Stimulated activated effector memory CD8-positive, alpha-beta T cell treated with anti-CD3 and anti-CD28 coated beads, Interleukin-12 subunit alpha, Interleukin-12 subunit beta, amount 100 ng/mL, for 72 hours (primary cell): ENCODE data around the gene ZNF655.
A peak's percentile ranks its signal among the peaks of the same experiment; 100 is the strongest.
"Not testable (repeated sequence)": the region's sequence is repeated elsewhere in the genome, so short reads cannot be mapped to it uniquely, and the experiment has no call there.

Experiments used
- ATAC-seq: fragments of 150-1000 bp; cut with Tn5 transposase; 2 replicates; pipeline ENCODE4 v1.10.0; 2021
- DNase-seq, 2 donors: peaks; one replicate each; pipeline ENCODE4 v3.0.0; 2021 to 2022; ENCODE audit warnings: low spot score in 2 of 2
- H3K27ac Mint-ChIP-seq: one replicate; pipeline ENCODE4 v1.8.0; 2022; ENCODE audit warnings: mild to moderate bottlenecking, mixed read lengths
- H3K36me3 Mint-ChIP-seq: one replicate; pipeline ENCODE4 v1.8.0; 2022; ENCODE audit warnings: mild to moderate bottlenecking, mixed read lengths
- H3K4me1 Mint-ChIP-seq: one replicate; pipeline ENCODE4 v1.8.0; 2022; ENCODE audit warnings: mixed read lengths
- H3K4me3 Mint-ChIP-seq: one replicate; pipeline ENCODE4 v1.8.0; 2022; ENCODE audit warnings: mild to moderate bottlenecking, mixed read lengths
- H3K9me3 Mint-ChIP-seq: one replicate; pipeline ENCODE4 v1.8.0; 2022; ENCODE audit warnings: mixed read lengths

The ZNF655 gene, protein sequence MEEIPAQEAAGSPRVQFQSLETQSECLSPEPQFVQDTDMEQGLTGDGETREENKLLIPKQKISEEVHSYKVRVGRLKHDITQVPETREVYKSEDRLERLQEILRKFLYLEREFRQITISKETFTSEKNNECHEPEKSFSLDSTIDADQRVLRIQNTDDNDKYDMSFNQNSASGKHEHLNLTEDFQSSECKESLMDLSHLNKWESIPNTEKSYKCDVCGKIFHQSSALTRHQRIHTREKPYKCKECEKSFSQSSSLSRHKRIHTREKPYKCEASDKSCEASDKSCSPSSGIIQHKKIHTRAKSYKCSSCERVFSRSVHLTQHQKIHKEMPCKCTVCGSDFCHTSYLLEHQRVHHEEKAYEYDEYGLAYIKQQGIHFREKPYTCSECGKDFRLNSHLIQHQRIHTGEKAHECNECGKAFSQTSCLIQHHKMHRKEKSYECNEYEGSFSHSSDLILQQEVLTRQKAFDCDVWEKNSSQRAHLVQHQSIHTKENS

GRCh38 chr7:99558306-99559174, at the start of gene ZNF655:
Gene ZNF655, plus strand, starts transcription at chr7:99558642. Its CDS starts 1,918 bp downstream, at chr7:99560560.
- Mint-ChIP-seq H3K4me1 (peaks cover 42% of the 10 kb centered on the region), H3K36me3 (peaks cover 98% of the 10 kb centered on the region), H3K27ac (peak within 1 kb of the TSS; percentile 100), H3K9me3 (no peaks in the 10 kb centered on the region), H3K4me3 (peak within 1 kb of the TSS; percentile 100)
- peak; percentile 90 for ATAC-seq
- peak; percentile 85 to 98 for DNase-seq

GRCh38 chr7:99514050-99514449, 44.4 kb upstream of the ZNF655 start:
- no peak for DNase-seq
- no peaks in the 10 kb centered on the region for H3K9me3 Mint-ChIP-seq
- no peak for ATAC-seq
- H3K4me3 Mint-ChIP-seq = no peak overlapping the region
- H3K27ac Mint-ChIP-seq = no peak overlapping the region
- peaks cover 84% of the 10 kb centered on the region for H3K36me3 Mint-ChIP-seq
- H3K4me1 Mint-ChIP-seq = peaks cover 14% of the 10 kb centered on the region

- ATAC-seq (no peak), DNase-seq (no peak)
- Mint-ChIP-seq H3K4me1 (no peaks in the 10 kb centered on the region), H3K9me3 (no peaks in the 10 kb centered on the region), H3K4me3 (no peak overlapping the region), H3K36me3 (peaks cover 84% of the 10 kb centered on the region), H3K27ac (no peak overlapping the region)
These were observed 37.0 kb upstream of the ZNF655 start for GRCh38 chr7:99521399-99521798.

GRCh38 chr7:99525713-99526440, 32.6 kb upstream of the ZNF655 start:
- no peak overlapping the region for H3K27ac Mint-ChIP-seq
- peaks cover 94% of the 10 kb centered on the region for H3K36me3 Mint-ChIP-seq
- no peak for DNase-seq
- H3K9me3 Mint-ChIP-seq = peaks cover 2% of the 10 kb centered on the region
- peak; percentile 34 for ATAC-seq
- H3K4me1 Mint-ChIP-seq = no peaks in the 10 kb centered on the region
- no peak overlapping the region for H3K4me3 Mint-ChIP-seq

DNA sequence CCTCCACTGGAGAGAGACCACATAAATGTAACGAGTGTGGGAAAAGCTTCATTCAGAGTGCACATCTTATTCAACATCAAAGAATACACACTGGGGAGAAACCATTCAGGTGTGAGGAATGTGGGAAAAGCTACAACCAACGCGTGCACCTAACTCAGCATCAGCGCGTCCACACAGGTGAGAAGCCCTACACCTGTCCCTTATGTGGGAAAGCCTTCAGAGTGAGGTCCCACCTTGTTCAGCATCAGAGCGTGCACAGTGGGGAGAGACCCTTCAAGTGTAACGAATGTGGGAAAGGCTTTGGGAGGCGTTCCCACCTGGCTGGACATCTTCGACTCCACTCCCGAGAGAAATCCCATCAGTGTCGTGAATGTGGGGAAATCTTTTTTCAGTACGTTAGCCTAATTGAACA, 27.1 kb upstream of the ZNF655 start:
- Mint-ChIP-seq H3K9me3 (peaks cover 12% of the 10 kb centered on the region), H3K36me3 (peaks cover 66% of the 10 kb centered on the region), H3K4me1 (no peaks in the 10 kb centered on the region), H3K4me3 (no peak overlapping the region), H3K27ac (no peak overlapping the region)
- ATAC-seq (no peak), DNase-seq (no peak)

GRCh38 chr7:99535667-99536066, 22.8 kb upstream of the ZNF655 start:
- Mint-ChIP-seq H3K9me3 (peaks cover 16% of the 10 kb centered on the region), H3K4me3 (no peak overlapping the region), H3K4me1 (no peaks in the 10 kb centered on the region), H3K27ac (no peak overlapping the region), H3K36me3 (peaks cover 24% of the 10 kb centered on the region)
- DNase-seq (no peak), ATAC-seq (no peak)

- Mint-ChIP-seq H3K9me3 (peaks cover 13% of the 10 kb centered on the region), H3K4me3 (no peak overlapping the region), H3K36me3 (no peaks in the 10 kb centered on the region), H3K4me1 (no peaks in the 10 kb centered on the region), H3K27ac (no peak overlapping the region)
- DNase-seq (no peak), ATAC-seq (no peak)
These were observed 19.1 kb upstream of the ZNF655 start for GRCh38 chr7:99539213-99539811.

GRCh38 chr7:99540542-99540941, 17.9 kb upstream of the ZNF655 start:
- Mint-ChIP-seq H3K27ac (no peak overlapping the region), H3K4me1 (no peaks in the 10 kb centered on the region), H3K4me3 (no peak overlapping the region), H3K36me3 (no peaks in the 10 kb centered on the region), H3K9me3 (peaks cover 13% of the 10 kb centered on the region)
- no peak for DNase-seq
- no peak for ATAC-seq

DNA sequence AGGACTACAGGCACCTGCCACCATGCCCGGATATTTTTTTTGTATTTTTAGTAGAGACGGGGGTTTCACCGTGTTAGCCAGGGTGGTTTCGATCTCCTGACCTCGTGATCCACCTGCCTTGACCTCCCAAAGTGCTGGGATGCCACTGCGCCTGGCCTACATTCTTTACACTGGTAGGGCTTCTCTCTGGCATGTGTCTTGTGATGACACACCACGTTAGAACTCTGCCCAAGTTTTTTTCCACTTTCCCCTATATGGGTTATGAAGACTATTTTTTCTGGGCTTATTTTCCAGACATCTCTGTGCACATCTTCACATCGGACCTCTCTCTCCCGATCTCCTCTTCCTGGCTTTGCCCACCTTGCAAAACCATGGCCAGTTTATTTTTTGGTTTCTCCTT, 17.2 kb upstream of the ZNF655 start:
- no peaks in the 10 kb centered on the region for H3K36me3 Mint-ChIP-seq

GRCh38 chr7:99543081-99543671, 15.3 kb upstream of the ZNF655 start:
- DNase-seq (no peak), ATAC-seq (no peak)
- no peak overlapping the region for H3K4me3 Mint-ChIP-seq
- H3K4me1 Mint-ChIP-seq = no peaks in the 10 kb centered on the region
- H3K27ac Mint-ChIP-seq = no peak overlapping the region
- peaks cover 13% of the 10 kb centered on the region for H3K9me3 Mint-ChIP-seq
- H3K36me3 Mint-ChIP-seq = peaks cover 7% of the 10 kb centered on the region

More for the DNA sequence above, 17.2 kb upstream of the ZNF655 start:
- DNase-seq (no peak), ATAC-seq (no peak)
- Mint-ChIP-seq H3K4me1 (no peaks in the 10 kb centered on the region), H3K27ac (no peak overlapping the region), H3K4me3 (no peak overlapping the region), H3K9me3 (peaks cover 13% of the 10 kb centered on the region)

- Mint-ChIP-seq H3K27ac (no peak overlapping the region), H3K36me3 (peaks cover 7% of the 10 kb centered on the region), H3K4me1 (no peaks in the 10 kb centered on the region), H3K9me3 (peaks cover 10% of the 10 kb centered on the region), H3K4me3 (no peak overlapping the region)
- ATAC-seq (no peak), DNase-seq (no peak)
These were observed 14.5 kb upstream of the ZNF655 start for GRCh38 chr7:99543916-99544315.

- not testable (repeated sequence) for H3K27ac Mint-ChIP-seq, H3K36me3 Mint-ChIP-seq, H3K9me3 Mint-ChIP-seq, H3K4me1 Mint-ChIP-seq, H3K4me3 Mint-ChIP-seq, DNase-seq, ATAC-seq
These were observed 13.1 kb upstream of the ZNF655 start for GRCh38 chr7:99545308-99545707.

DNA sequence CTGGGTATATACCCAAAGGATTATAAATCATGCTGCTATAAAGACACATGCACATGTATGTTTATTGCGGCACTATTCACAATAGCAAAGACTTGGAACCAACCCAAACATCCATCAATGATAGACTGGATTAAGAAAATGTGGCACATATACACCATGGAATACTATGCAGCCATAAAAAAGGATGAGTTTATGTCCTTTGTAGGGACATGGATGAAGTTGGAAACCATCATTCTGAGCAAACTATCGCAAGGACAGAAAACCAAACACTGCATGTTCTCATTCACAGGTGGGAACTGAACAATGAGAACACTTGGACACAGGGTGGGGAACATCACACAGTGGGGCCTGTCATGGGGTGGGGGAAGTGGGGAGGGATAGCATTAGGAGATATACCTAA, 8.9 kb upstream of the ZNF655 start:
- H3K9me3 Mint-ChIP-seq, H3K4me3 Mint-ChIP-seq, H3K27ac Mint-ChIP-seq, DNase-seq, ATAC-seq: not testable (repeated sequence)
- Mint-ChIP-seq H3K4me1 (peaks cover 18% of the 10 kb centered on the region), H3K36me3 (peaks cover 15% of the 10 kb centered on the region)

DNA sequence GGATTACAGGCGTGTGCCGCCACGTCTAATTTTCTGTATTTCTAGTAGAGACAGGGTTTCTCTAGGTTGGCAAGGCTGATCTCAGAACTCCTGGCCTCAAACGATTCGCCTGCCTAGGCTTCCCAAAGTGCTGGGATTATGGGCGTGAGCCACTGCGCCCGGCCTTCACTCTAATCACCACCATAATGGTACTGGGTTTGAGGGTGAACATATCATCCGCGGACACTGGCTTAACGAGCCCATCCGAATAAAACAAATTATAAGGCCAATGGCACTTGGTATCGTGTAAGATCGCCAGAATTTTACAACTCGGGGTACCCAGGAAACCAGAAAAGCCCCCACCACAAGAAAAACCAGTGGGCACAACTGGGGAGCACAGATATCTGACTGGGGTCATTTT, 7.1 kb upstream of the ZNF655 start:
- Mint-ChIP-seq H3K27ac (peak overlapping the region; percentile 95), H3K9me3 (no peaks in the 10 kb centered on the region), H3K4me1 (peaks cover 18% of the 10 kb centered on the region), H3K4me3 (peak overlapping the region; percentile 90), H3K36me3 (peaks cover 33% of the 10 kb centered on the region)
- DNase-seq (no peak), ATAC-seq (no peak)
